HG03280 (cell line): Measurements from ENCODE around the gene SNX4.
"Not testable (repeated sequence)": the region's sequence is repeated elsewhere in the genome, so short reads cannot be mapped to it uniquely, and the experiment has no call there.

Experiments used
- ATAC-seq: cut with Tn5 transposase; IDR thresholded peaks from one replicate; pipeline ENCODE4 v1.9.1; 2021; ENCODE audit warnings: mild to moderate bottlenecking, moderate library complexity; ENCODE audit not compliant: unreplicated experiment

Gene SNX4

GRCh38 chr3:125406070-125406469 lies 113.9 kb downstream of the SNX4 start:
- no peak for ATAC-seq

DNA sequence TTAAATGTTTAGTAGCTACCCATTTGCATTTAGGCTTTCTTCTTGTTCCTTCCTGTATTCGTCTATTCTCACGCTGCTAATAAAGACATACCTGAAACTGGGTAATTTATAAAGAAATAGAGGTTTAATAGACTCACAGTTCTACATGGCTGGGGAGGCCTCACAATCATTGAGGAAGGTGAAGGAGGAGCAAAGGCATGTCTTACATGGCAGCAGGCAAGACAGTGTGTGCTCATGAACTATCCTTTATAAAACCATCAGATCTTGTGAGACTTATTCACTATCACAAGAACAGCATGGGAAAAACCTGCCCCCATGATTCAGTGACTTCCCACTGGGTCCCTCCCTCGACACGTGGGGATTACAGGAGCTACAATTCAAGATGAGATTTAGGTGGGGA lies 114.5 kb downstream of the SNX4 start:
- ATAC-seq: not testable (repeated sequence)

DNA sequence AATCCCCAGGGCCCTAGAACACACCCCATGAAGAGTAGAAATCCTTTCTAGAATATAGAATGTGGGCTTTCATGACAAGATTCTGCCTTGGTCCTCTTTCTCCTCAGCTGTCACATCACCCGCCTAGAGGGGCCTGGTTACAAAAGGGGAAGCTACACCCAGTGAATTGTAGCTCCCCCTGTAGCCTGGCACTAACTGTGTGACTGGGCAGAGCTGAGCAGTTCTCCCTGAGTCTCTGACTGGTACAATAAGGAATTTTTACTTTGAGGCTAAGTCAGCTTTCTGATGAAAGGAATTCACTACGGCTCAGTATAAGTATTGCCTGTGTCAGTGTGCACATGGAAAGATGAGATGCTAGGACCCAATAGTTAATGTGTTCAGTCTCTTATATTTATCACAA lies 116.2 kb downstream of the SNX4 start:
- no peak for ATAC-seq

GRCh38 chr3:125402639-125403038 lies 117.4 kb downstream of the SNX4 start:
- ATAC-seq: no peak

DNA sequence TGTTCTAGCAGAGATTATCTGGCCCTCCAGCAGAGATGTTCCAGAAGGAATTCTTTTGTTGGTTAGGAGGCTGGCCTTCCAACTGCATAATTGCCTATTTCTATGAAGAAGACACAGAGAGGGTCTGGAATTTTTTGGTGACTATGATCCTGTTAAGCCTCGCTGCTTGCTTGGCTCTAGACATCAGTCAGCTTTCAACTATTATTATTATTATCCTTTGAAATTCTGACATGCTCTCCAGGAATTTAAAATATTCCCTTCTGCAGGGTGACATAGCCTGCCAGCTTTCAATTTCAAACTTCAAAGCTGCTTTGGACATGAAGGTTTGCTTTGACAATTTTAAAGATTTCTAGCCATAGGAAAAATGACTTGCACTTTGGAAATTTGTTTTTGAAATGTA lies 118.6 kb downstream of the SNX4 start:
- ATAC-seq: no peak

DNA sequence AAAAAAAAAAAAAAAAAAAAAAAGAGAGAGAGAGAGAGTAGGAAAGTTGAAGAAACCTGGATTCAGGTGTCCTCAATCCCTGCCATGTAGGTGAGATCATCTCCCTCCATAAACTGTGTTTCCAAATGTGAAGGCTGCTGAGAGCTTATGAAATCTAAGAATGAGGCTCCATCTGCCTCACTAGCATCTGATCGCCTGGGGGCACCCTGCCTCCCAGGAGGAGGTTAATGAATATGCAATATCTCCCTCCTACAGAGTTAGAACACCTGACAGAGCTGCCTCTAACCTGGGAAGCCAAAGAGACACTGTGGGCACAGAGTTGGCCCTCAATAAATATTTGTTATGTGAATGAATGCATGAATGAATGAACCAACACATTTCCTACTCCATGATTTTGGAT lies 121.0 kb downstream of the SNX4 start:
- ATAC-seq: no peak
